GM19043 (cell line): Measurements from ENCODE around the gene TPT1.

Experiments used
- ATAC-seq: cut with Tn5 transposase; IDR thresholded peaks from one replicate; pipeline ENCODE4 v1.9.1; 2021; ENCODE audit warnings: low read depth; ENCODE audit not compliant: unreplicated experiment

The TPT1 gene

DNA sequence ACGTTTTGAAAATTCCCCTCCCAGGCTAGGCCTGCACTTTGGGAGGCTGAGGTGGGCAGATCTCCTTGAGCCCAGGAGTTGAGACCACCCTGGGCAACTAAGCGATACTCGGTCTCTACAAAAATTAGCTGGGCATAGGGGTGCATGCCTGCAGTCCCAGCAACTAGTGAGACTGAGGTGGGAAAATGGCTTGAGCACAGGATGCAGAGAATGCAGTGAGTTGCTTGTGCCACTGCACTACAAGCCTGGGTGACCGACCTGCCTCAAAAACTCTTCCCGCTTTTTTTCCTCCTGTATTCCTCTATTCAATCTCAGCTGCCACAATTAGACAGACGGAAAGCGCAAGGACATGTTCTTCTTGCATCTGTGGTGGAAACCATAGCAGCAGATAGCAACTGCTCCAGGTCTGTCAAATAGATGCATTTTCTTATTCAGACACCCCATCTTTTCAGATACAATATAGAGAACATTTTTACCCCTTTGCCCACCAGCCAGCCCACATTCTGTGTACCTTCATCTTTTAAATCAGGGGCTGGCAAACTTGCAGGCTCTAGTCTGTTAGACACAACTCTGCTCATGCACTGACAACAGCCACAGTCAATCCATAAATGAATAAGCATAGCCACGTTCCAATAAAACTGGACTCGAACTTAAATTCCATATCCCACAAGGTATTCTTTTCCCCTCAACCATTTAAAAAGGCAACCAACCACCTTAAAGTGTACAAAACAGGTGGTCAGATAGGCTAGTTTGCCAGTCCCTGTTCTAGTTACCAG lies 4.8 kb downstream of the TPT1 start:
- ATAC-seq = no peak

DNA sequence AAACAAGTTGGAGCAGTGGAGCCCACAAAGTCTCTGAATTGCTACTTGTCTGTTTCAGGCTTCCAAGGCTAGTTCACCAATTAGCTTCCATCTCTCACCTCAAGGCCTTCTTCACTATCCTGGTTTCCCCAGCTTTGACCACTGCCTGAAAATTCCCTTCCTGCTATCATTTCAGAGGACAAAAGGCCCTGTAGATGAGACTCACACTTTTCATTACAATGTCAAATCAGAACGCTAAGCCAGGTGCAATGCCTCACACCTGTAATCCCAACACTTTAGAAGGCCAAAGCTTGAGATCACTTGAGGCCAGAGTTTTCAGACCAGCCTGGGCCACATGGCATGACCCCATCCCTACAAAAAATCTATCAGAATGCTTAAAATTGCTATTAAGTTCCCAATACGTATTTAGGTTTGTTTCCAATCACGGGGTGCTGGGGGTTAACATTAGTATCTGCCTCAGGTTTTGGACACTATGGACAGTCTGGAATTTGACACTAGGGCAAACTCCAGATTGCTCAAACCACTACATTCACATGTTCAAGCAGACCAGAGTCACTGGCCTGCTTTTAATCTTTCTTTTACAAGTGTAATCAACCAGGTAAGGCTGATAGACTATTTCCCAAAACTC lies 5.5 kb downstream of the TPT1 start:
- ATAC-seq = no peak

DNA sequence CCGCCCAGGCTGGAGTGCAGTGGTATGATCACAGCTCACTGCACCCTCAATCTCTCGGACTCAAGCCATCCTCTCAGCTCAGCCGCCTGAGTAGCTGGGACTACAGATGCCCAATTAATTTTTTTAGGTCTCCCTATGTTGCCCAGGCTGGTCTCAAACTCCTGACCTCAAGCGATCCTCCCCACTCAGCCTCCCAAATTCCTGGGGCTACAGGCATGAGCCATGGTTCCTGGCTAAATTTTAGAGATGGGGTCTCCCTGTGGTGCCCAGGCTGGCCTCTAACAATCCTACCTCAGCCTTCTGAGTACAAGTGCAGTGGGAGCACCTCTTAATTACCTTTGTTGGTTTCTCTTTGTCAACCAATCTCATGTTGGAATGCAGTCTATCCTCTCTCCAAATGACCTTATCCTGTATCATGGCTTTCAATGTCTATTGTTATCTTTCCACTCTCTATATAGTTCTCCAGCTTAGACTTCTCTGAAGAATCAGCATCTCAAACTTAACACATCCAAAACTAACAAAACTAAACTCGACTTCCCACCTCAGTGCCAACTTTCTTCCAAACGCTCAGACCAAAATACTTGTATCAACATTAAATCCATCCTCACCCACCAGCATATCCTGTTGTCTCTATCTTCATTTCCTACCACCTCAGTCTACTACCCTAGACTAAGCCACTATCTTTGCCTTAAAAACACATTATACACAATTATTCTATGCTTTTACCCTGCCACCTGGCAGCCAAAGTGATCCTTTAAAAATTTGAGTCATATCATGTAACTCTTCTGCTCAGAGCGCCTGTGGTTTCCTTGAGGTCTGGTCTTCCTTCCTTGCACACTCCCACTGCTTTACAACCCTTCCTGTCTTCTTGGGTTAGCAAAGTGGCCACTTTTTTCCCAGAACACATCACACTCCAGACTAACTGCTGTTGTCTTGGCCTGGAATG lies 6.7 kb downstream of the TPT1 start:
- no peak for ATAC-seq

DNA sequence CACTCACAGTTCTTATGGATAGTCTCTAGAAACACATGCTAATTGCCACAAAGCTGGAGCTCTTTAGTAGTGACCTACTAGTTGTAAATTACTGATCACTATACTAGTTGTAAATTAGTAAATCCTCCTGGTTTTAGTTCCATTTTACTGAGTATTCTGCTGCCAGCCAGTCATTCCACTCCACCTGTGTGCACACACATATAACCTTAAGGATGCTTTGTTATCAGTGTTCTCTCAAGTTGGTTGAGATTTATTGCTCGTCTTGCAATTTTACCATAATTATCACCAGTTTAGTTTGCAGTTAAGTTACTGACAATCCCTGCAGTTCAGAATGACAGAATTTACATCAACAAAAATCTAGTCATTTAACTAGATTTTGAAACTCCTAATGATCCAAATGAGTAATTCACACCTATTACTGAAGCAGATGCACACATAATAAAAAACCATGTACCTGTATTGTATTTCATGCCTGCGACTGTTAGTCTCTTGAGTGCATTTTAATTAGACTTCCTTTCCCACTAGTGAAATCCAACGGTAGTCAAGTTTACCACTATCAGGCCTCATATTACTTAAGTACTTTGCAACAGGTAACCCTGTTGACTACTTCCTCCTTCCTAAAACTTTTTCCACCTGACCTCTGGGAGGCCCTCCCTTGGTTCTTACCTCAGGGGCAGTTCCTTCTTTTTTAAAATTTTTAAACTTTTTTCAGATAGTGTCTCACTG lies 7.6 kb downstream of the TPT1 start:
- no peak for ATAC-seq

DNA sequence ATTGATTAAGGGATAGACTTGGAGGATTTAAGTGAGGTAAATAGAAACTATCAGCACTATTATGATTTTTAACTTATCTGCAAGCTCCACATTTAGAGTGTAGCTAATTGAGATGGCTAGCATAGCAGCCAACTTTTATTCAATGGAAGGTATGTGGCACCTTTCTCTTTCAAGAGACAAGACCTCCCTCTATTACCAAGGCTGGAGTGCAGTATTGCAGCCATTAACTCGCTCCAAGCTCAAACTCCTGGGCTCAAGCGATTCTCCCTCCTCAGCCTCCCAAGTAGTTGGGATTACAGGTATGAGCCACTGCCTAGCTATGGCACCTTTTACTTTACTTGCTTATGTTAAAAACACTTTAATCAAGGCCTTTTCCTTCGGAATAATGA lies 8.2 kb downstream of the TPT1 start:
- no peak for ATAC-seq

DNA sequence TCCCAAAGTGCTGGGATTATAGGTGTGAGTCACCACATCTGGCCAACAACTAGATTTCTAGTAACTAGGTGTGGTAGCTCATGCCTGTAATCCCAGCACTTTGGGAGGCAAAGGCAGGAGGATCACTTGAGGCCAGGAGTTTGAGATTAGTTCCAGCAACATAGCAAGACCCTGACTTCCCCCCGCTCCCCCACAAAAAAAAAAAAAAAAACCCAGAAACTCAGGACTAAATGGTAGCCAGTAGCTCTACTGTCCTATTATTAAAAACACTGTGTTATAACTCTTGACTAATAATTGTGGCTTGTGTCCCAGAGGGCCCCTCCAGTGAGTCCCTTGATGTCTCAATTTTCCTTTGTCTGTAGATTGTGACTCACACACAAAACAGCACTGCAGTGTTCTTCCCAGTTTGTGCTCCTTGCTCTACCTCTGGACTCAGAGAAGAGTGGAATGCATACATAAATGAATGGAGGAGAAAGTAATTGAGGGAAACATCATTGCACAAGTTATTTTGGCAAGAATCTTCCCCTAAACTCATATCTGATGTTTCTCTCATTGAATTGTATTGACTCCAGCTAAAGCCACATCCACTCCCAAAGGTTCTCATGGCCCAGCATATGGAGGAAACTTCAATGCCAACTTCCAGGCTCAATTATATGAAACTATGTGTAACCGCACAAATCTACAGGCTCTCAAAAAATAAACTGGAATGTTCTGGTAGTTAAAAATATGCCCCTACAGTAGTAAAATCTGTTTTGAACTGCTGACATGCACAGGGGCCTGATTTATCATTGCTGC lies 8.8 kb downstream of the TPT1 start:
- ATAC-seq = no peak

DNA sequence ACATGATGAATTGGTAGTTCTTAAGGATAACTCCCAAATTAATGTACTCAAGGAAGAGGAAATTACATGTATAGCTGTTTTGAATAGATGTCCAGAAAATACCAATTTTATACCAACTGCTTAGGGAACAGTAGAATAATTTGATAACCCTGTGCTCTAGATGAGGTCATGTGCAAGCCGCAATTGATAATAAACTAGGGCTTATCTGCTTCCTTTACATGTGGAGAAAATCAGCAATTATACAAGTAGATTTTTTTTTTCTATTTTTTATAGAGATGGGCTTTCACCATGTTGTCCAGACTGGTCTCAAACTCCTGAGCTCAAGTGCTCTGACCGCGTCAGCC lies 9.3 kb downstream of the TPT1 start:
- no peak for ATAC-seq

DNA sequence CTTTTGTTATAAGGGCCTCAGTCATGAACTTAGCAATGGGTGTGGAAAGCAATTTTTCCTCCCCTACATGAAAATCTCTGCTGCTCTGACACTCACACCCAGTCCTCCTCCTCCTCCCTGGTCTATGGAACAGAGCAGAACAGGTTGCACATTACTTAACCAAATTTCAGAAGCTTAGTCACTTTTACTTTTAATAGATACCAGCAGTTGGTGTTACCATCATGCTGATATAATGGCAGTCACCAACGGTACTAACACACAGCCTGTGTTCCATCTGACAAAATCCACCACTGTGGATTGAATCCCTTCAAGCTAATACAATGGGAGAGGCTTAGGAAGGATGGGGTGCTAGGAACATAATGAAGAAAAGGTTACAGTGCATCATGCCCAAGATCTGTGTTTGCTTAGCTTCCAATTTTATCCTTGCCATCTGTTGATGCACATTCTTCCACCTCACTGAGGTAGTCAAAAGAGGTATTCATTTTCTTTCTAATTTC lies 9.8 kb downstream of the TPT1 start:
- ATAC-seq = no peak

DNA sequence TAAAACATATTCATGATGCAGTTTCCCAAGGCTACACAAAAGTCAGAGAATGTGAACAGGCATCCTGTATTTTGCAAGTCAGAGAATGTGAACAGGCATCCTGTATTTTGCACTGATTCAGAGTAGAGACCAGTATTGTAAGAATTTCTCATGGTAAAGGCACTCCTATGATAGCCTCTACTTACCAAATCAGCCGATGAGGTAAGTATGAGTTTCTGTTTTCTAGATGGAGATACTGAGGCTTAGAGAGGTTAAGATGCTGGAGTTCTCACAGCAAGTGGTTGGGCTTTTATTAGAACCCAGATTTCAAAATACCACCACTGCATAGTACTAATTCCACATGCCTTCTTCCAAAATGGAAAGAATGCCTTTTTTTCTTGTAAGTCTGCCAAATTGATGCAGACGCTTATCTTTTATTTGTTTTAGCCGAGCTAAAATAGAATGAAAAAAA lies 12.3 kb downstream of the TPT1 start:
- no peak for ATAC-seq

DNA sequence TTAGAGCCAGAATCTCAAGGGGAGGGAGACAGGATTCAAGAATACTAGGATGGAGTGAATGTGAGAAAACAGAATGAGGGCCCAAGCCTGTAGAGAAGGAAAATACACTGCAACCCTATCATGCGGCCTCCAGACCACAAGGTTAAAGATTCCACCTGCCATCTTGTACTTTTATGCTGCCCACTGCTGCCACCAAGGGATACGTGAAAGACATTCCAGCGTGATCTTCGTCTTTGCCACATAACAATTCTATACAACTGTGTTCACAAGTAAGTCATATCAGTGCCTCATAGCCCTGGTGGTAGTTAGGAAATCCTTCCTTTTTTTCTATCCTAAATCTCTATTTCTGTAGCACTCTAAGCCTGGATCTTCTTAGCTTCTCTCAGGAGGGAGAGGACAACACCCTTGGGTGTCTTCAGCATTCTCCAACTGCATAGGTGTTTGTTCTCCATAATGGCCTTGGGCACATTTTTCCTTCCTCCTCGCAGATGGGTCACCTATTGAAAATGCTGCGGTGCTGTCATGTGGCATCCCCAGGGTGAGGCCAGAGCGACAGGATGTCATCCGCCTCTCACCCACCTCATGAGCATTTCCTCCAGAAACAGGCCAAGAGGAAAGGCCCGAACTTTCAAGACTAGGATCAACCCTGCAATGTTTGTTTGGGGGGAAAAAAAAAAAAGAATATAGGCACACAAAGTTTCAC lies 13.6 kb downstream of the TPT1 start:
- ATAC-seq = no peak

DNA sequence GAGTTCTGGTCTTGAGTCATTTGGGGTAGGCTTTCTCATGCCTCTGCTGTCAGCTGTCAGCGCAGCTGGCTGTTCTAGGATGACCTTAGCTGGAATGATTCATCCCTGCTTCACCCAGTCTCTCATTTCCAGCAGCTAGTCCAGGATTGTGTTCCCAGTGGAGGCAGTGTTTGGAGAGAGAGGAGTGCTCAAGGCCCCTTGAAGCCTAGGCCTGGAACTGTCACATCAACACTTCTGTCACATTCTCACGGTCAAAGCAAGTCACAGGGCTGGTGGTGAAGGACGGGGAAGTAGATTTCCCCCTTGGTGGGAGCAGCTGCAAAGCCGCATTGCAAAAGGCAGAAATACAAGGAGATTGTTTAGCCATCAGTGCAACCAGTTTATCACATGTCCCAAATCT lies 15.2 kb downstream of the TPT1 start:
- ATAC-seq = no peak

DNA sequence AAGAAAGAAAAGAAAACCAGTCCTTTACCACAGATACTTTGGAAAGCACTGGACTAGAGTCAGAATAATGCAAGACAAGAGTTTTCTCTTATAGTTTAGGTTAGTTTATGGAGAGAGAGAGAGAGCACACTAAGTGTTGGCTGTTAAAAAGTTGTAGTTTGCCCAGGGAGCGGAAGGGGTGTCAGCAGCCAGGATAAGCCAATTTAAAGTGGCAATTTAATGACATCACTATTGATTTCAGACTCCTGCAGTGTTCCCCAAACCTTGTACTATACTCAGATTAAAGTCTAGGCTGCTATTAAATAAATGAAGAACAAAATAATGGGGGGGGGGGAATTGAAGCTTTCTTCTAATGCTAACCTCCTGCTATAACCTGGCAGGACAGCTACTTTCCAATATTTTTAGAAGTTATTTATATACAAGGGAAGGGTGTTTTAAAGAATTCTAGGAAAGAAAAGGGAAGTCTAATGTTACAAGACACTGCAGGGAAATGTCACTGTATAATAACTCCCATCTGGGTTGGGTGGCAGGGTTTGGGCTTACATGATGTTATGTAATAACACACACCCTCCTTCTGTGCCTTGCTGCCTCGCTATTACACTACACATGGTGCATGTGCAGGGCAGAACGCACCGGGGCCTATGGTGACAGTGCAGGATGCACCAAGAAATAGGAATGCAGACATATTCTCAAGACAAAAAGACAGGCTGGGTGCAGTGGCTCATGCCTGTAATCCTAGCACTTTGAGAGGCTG lies 19.9 kb downstream of the TPT1 start:
- no peak for ATAC-seq

DNA sequence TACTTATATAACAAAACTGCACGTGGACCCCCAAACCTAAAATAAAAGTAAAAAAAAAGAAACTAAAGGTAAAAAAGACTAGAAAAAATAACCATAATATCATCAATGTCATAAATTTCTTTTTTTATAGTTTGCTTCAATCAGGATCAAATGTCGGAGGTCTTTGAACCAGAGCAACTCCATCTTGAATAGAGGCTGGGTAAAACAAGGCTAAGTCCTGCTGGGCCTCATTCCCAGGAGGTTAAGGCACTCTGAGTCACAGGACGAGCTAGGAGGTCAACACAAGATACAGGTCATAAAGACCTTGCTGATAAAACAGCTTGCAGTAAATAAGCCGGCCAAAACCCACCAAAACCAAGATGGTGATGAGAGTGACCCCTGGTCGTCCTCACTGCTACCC lies 24.0 kb downstream of the TPT1 start:
- ATAC-seq = no peak

DNA sequence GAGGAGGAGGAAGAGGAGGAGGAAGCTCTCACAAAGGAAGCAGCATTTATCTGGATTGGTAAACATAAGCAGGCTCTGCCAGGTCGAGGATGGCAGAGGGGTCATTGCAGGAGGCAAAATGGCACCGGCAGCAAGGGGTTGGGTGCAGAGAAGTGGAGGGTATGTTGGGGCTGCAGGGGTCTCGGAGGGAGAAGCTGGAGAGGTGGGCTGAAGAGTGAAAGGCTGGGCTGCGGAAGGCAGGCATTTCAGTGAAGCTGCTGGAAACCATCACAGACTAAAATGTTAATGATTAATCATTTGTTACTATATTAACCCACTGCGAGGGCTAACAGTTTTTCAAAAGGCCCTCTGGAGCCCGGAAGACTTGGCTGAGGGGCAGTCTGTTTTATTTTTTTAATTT lies 24.6 kb downstream of the TPT1 start:
- no peak for ATAC-seq

DNA sequence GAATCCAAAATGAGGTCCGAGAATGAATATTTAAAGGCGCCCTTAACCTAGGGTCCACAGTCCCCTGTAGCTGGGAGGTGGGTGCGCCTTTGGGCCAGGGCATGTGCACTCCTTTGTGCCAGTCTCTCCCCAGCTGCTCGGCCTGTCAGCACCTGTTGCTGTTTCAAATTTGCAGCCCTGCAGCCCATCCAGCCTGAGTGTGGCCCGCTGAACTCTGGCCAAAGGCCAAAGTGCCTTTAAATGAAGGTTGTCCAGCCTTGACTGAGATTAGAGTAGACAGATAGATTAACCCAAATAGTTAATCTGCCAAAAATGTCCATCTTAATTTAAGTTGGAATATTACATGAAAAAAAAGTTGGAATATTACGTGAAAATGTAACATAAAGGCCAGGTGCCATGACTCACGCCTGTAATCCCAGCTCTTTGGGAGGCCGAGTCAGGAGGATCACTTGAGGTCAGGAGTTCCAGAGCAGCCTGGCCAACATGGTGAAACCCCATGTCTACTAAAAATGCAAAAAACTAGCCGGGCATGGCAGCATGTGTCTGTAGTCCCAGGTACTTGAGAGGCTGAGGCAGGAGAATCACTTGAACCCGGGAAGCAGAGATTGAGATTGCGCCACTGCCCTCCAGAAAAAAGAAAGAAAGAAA lies 25.3 kb downstream of the TPT1 start:
- ATAC-seq = no peak

DNA sequence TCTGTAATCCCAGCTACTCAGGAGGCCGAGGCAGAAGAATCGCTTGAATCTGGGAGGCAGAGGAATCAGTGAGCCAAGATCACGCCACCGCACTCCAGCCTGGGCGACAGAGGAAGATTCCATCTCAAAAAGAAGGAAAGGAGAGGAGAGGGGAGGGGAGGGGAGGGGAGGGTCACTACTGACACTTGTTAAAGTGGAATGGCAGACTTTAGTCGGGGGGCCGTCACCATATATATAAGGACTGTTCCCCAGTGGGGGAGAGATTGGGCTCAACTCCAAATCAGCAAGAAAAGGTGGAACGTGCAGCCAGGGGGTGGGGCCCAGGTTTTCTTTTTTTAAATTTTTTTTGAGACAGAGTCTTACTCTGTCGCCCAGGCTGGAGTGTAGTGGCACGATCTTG lies 26.2 kb downstream of the TPT1 start:
- ATAC-seq = no peak

DNA sequence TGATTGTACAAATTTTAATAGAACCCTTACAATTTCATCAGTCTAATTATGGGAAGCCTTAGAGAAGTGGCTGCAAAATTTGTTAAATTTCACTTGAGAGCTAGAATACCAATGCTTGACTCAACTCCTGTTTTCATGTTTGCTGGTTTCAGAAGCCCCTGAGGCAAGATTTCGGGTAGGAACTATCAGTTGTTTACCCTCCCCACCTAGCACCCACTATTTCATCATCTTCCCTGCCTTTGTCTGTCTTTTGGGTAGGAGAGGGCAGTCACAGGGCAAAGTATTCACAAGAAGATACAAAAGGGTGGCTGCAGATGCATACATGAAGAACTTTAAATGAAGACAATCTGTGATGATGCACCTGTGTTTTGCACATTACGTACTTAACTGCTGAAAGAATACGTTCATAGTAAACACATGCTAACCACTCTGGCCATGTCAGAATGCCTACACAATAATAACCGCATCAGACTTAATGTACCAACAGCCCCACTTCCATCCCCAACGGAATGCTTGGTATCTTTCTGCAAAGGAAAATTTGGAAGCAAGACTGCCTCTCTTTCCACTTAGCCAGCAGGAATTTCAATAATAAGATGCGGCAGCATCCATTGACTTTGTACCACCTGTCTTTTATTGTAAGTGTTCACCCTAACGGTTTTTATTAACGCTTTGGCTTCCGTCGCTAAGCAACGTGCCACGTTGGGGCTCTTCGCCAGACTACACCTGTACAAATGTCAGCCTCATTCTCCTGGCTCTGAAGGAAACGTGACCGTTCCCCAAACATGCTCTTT lies 30.4 kb downstream of the TPT1 start:
- ATAC-seq = peak; percentile 15
